GM12872 (cell line): ENCODE data around the gene SYNE3.

Experiments used
- CTCF ChIP-seq: IDR thresholded peaks from 3 replicates; pipeline ENCODE4 v1.5.1; 2011; ENCODE audit warnings: low read depth, mild to moderate bottlenecking, low read length, moderate library complexity; ENCODE audit not compliant: insufficient read depth

The SYNE3 gene

GRCh38 chr14:95471016-95471415 is 45.4 kb downstream of the SYNE3 start:
- no peak for TF ChIP-seq CTCF

- TF ChIP-seq CTCF, result no peak
Measured at GRCh38 chr14:95469134-95469481, 47.3 kb downstream of the SYNE3 start.

- no peak for TF ChIP-seq CTCF
Measured at GRCh38 chr14:95468448-95469133, 47.9 kb downstream of the SYNE3 start.

GRCh38 chr14:95467657-95468056 is 48.8 kb downstream of the SYNE3 start:
- TF ChIP-seq CTCF, result no peak

GRCh38 chr14:95467232-95467631 is 49.2 kb downstream of the SYNE3 start:
- TF ChIP-seq CTCF, result no peak
